ENCODE results near the gene AFG3L2. TPM values are rescaled to one million over a fixed set of nuclear protein-coding genes. Genes with fewer than 3 reads are reported as not detected.

The AFG3L2 gene
- total and polyA plus RNA-seq, 2 experiments from 2014 or later: 50.3 to 105 TPM

DNA sequence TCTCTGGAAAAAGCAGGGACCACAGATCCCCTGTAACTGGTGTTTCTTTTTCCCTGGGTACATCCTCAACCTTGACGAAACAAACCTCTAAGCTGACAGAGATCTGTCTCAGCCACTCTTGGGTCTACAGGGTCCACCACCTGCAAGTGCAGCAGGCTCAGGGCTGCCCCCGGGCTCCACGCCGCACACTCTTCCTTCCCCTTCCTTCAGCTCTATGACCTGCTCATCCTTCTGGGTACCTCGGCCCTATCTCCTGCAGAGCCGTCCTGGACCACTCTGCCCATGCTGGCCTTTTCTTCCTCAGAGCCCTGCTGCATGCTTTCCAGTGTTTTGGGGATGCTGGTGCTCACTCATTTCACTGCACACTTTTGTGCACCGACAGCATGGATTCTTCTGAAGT lies 41.5 kb downstream of the AFG3L2 start:
- 0 out of 3 replicates have a peak, but pooled peaks have one; percentile 1 for ATAC-seq
- Histone ChIP-seq H3K4me2 (peak overlapping the region; percentile 75), H4K20me1 (replicated peaks; ENCODE audit: insufficient read depth) (no peaks in the 10 kb centered on the region), H3F3A (replicated peaks; ENCODE audit: low read depth) (peaks cover 29% of the 10 kb centered on the region), H3K79me2 (replicated peaks; ENCODE audit: insufficient read depth) (peaks cover 7% of the 10 kb centered on the region), H3K27ac (ENCODE audit: low read depth) (peak overlapping the region; percentile 90), H3K9me2 (ENCODE audit: insufficient read depth) (no peaks in the 10 kb centered on the region), H3K4me1 (ENCODE audit: insufficient read depth) (peaks cover 49% of the 10 kb centered on the region), H3K27me3 (ENCODE audit: insufficient read depth) (no peaks in the 10 kb centered on the region), H3K4me3 (peak overlapping the region; percentile 37; the same call in 1 of the 2 replicates), H3K36me3 (ENCODE audit: insufficient read depth) (no peaks in the 10 kb centered on the region; the same call in 1 of the 2 replicates), H2AFZ (no peak overlapping the region)
- H3K9me3 Mint-ChIP-seq: no peaks in the 10 kb centered on the region; the same call in 2 of the 3 replicates
- H3K27me3 Mint-ChIP-seq (ENCODE audit: insufficient read depth, low read depth, poor library complexity): peaks cover 19% of the 10 kb centered on the region
- peaks cover 51% of the 10 kb centered on the region for H3K4me1 Mint-ChIP-seq
- TF ChIP-seq JUNB (IDR thresholded peaks at IDR 0.05; ENCODE audit: unreplicated experiment): no peak
- TF ChIP-seq EZH2 (IDR thresholded peaks at IDR 0.05; ENCODE audit: low read depth, unreplicated experiment): no peak
- TF ChIP-seq, protein P1, sequence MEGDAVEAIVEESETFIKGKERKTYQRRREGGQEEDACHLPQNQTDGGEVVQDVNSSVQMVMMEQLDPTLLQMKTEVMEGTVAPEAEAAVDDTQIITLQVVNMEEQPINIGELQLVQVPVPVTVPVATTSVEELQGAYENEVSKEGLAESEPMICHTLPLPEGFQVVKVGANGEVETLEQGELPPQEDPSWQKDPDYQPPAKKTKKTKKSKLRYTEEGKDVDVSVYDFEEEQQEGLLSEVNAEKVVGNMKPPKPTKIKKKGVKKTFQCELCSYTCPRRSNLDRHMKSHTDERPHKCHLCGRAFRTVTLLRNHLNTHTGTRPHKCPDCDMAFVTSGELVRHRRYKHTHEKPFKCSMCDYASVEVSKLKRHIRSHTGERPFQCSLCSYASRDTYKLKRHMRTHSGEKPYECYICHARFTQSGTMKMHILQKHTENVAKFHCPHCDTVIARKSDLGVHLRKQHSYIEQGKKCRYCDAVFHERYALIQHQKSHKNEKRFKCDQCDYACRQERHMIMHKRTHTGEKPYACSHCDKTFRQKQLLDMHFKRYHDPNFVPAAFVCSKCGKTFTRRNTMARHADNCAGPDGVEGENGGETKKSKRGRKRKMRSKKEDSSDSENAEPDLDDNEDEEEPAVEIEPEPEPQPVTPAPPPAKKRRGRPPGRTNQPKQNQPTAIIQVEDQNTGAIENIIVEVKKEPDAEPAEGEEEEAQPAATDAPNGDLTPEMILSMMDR (conservative IDR thresholded peaks at IDR 0.05; ENCODE audit: low read depth in 2 of 2): no peak
- no peak for TF ChIP-seq STAT1 (IDR thresholded peaks at IDR 0.05; ENCODE audit: unreplicated experiment)
- TF ChIP-seq ZNF462 (CRISPR knock-in tag; IDR thresholded peaks at IDR 0.05): no peak
- TF ChIP-seq POLR2AphosphoS5 (IDR thresholded peaks at IDR 0.05; ENCODE audit: low read depth): no peak
- TF ChIP-seq ZNF114 (CRISPR knock-in tag; IDR thresholded peaks at IDR 0.05): no peak
- TF ChIP-seq ZNF331 (CRISPR knock-in tag; IDR thresholded peaks at IDR 0.05; ENCODE audit: low read depth): no peak
- no peak for TF ChIP-seq NANOG (IDR thresholded peaks at IDR 0.05; ENCODE audit: borderline replicate concordance)
- no peak for TF ChIP-seq CREB1 (CRISPR knock-in tag; IDR thresholded peaks at IDR 0.05; ENCODE audit: low read depth)
- no peak for TF ChIP-seq ETS1 (IDR thresholded peaks at IDR 0.05)
- TF ChIP-seq EZH2phosphoT487 (IDR thresholded peaks at IDR 0.05; ENCODE audit: unreplicated experiment): no peak
- no peak for TF ChIP-seq REST (IDR thresholded peaks at IDR 0.05; ENCODE audit: unreplicated experiment)
- H3K36me3 Mint-ChIP-seq (ENCODE audit: low read depth): peaks cover 51% of the 10 kb centered on the region
- no peak for DNase-seq (ENCODE audit: low spot score)
- H3K27ac Mint-ChIP-seq: peak overlapping the region; percentile 92; the same call in 1 of the 2 replicates
- peak overlapping the region; percentile 30 for H3K4me3 Mint-ChIP-seq
